OCI-LY1 (cell line): ENCODE results near the gene RPGRIP1.

Experiments
- H2AFZ ChIP-seq: fragments of 200-600 bp; sonication (generic), shearing (Covaris generic); 2 replicates; pipeline ENCODE4 v1.6.0; 2014; ENCODE audit warnings: antibody characterized with exemption, mild to moderate bottlenecking, low read length
- H3F3A ChIP-seq: fragments of 200-600 bp; sonication (generic), shearing (Covaris generic); 2 replicates; pipeline ENCODE4 v1.6.0; 2014; ENCODE audit warnings: mild to moderate bottlenecking, antibody characterized with exemption, low read length, moderate library complexity; ENCODE audit not compliant: insufficient read depth
- H3K27ac ChIP-seq: fragments of 200-600 bp; sonication (generic); 2 replicates; pipeline ENCODE4 v1.5.1; 2014; ENCODE audit warnings: low read length, mixed run types, mild to moderate bottlenecking, low read depth; ENCODE audit not compliant: poor library complexity, severe bottlenecking
- H3K27me3 ChIP-seq: fragments of 200-600 bp; sonication (generic); 2 replicates; pipeline ENCODE4 v1.6.0; 2014; ENCODE audit warnings: antibody characterized with exemption, mild to moderate bottlenecking, low read length, moderate library complexity; ENCODE audit not compliant: insufficient read depth
- H3K36me3 ChIP-seq: fragments of 200-600 bp; sonication (generic); 2 replicates; pipeline ENCODE4 v1.6.1; 2014; ENCODE audit warnings: mild to moderate bottlenecking, antibody characterized with exemption, low read length, moderate library complexity, mixed read lengths; ENCODE audit not compliant: insufficient read depth
- H3K4me1 ChIP-seq: fragments of 200-600 bp; sonication (generic); 2 replicates; pipeline ENCODE4 v1.5.1; 2014; ENCODE audit warnings: mild to moderate bottlenecking, low read length, moderate library complexity; ENCODE audit not compliant: insufficient read depth, severe bottlenecking
- H3K4me2 ChIP-seq: fragments of 200-600 bp; sonication (generic), shearing (Covaris generic); 2 replicates; pipeline ENCODE4 v1.6.1; 2014; ENCODE audit warnings: low read length
- H3K4me3 ChIP-seq: fragments of 200-600 bp; sonication (generic); 2 replicates; pipeline ENCODE4 v1.5.1; 2014; ENCODE audit warnings: low read length, low read depth, mild to moderate bottlenecking, mixed read lengths; ENCODE audit not compliant: poor library complexity, severe bottlenecking
- H3K79me2 ChIP-seq: fragments of 200-600 bp; shearing (Covaris generic); 2 replicates; pipeline ENCODE4 v1.6.1; 2016; ENCODE audit warnings: mixed run types, low read length, mixed read lengths; ENCODE audit not compliant: insufficient read depth
- H3K9ac ChIP-seq: fragments of 200-600 bp; sonication (generic), shearing (Covaris generic); 2 replicates; pipeline ENCODE4 v1.6.1; 2014; ENCODE audit warnings: mild to moderate bottlenecking, low read length, mixed read lengths
- H3K9me2 ChIP-seq: fragments of 200-600 bp; sonication (generic), shearing (Covaris generic); 2 replicates; pipeline ENCODE4 v1.6.1; 2014; ENCODE audit warnings: low read depth, mild to moderate bottlenecking, low read length, mixed read lengths
- H3K9me3 ChIP-seq: fragments of 200-600 bp; shearing (Covaris generic); 2 replicates; pipeline ENCODE4 v1.6.1; 2014; ENCODE audit warnings: low read length, mixed read lengths
- H4K20me1 ChIP-seq: fragments of 200-600 bp; sonication (generic), shearing (Covaris generic); 2 replicates; pipeline ENCODE4 v1.6.0; 2016; ENCODE audit warnings: mild to moderate bottlenecking, low read length; ENCODE audit not compliant: insufficient read depth
- CTCF ChIP-seq: fragments of 200-600 bp; sonication (generic), shearing (Covaris generic); IDR thresholded peaks from 2 replicates; pipeline ENCODE4 v1.5.1; 2017; ENCODE audit warnings: mild to moderate bottlenecking, antibody characterized with exemption, low read length, moderate library complexity, mixed read lengths
- EZH2 ChIP-seq: fragments of 200-600 bp; sonication (generic), shearing (Covaris generic); IDR thresholded peaks from 2 replicates; pipeline ENCODE4 v1.8.0; 2017; ENCODE audit warnings: borderline replicate concordance, mixed run types, mild to moderate bottlenecking, antibody characterized with exemption, low read length, moderate library complexity, mixed read lengths

RPGRIP1 gene

DNA sequence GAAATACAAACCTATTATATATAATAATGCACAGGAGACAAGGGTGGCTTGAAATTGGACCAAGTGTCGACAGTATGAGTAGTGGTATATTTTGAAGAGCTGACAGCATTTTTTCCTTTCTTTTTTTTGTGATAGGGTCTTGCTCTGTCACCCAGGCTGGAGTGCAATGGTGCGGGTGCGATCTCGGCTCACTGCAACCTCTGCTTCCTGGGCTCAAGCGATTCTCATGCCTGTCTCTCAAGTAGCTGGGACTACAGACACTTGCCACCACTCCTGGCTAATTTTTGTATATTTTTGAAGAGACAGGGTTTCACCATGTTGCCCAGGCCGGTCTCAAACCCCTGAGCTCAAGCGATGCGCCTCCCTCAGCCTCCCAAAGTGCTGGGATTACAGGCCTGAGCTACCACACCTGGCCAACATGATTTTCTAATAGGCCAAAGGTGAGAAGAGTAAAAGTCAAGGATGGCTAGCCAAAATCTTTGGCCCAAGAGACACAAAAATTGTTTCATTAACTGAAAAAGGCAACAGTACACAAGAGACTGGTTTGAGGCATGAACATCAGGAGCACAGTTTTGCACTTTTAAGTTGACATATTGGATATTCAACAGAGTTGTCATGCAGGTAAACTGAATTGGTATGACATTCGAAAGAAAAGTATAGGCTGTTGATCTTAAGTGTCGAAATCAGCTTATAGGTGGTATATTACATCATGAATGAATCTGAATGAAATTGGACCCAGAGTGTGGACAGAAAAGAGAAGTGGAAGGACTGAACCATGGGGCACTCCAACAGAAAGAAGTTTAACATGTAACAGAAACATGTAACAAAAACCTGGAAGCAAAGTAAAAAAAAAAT, 23.1 kb upstream of the RPGRIP1 start:
- H3F3A ChIP-seq, result peaks cover 3% of the 10 kb centered on the region; the same call in 1 of the 2 replicates
- H3K27ac ChIP-seq, result no peak overlapping the region
- H3K36me3 ChIP-seq, result peaks cover 94% of the 10 kb centered on the region

GRCh38 chr14:21257394-21257909, 22.4 kb upstream of the RPGRIP1 start:
- Histone ChIP-seq H3K79me2 (peaks cover 99% of the 10 kb centered on the region), H3K9me2 (no peaks in the 10 kb centered on the region), H3K9ac (no peak overlapping the region), H3K27ac (no peak overlapping the region), H3K4me2 (no peak overlapping the region), H3K36me3 (peaks cover 94% of the 10 kb centered on the region), H3K4me1 (no peaks in the 10 kb centered on the region), H3K27me3 (no peaks in the 10 kb centered on the region), H3K4me3 (no peak overlapping the region), H3F3A (peaks cover 3% of the 10 kb centered on the region; the same call in 1 of the 2 replicates), H4K20me1 (peaks cover 17% of the 10 kb centered on the region; the same call in 1 of the 2 replicates), H2AFZ (no peak overlapping the region), H3K9me3 (no peaks in the 10 kb centered on the region)
- TF ChIP-seq CTCF (no peak), EZH2 (no peak)

More for the DNA sequence above, 23.1 kb upstream of the RPGRIP1 start:
- H2AFZ ChIP-seq, result no peak overlapping the region
- H3K9me3 ChIP-seq, result no peaks in the 10 kb centered on the region
- no peak for TF ChIP-seq EZH2
- TF ChIP-seq CTCF, result no peak
- H3K27me3 ChIP-seq, result no peaks in the 10 kb centered on the region
- H3K4me3 ChIP-seq, result no peak overlapping the region
- no peak overlapping the region for H3K9ac ChIP-seq
- H4K20me1 ChIP-seq, result peaks cover 19% of the 10 kb centered on the region
- H3K4me2 ChIP-seq, result no peak overlapping the region
- no peaks in the 10 kb centered on the region for H3K9me2 ChIP-seq
- no peaks in the 10 kb centered on the region for H3K4me1 ChIP-seq
- peaks cover 99% of the 10 kb centered on the region for H3K79me2 ChIP-seq

DNA sequence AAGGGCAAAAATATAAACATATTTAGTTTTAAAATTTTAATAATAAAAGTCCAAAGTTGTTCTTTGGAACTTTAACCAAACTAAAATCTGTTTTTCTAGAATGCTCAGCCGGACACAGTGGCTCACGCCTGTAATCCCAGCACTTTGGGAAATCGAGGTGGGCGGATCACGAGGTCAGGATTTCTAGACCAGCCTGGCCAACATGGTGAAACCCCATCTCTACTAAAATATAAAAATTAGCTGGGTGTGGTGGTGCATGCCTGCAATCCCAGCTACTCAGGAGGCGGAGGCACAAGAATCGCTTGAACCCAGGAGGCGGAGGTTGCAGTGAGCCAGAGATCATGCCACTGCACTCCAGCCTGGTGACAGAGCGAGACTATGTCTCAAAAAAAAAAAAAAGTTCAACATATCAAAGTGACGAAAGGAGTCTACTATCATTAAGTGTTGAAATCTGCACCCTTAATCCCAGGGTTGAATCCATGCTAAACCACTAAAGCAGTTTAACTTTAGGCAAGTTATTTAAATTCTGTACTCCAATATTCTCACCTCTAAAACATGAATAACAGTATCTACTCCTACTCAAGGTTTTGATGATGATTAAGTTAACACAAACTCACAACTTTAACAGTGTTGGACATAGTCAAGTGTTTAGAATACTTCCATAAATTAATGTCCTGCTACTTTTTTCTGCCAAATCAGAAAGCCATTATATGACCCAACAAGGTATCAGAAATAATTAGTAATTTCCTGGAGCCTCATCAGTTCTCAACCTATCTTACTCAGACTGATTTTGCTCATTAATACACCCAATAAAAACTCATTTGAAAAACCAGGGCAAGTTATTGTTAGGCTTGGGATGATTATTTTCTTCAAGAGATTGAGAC, 21.6 kb upstream of the RPGRIP1 start:
- Histone ChIP-seq H3K36me3 (peaks cover 94% of the 10 kb centered on the region), H3K4me3 (no peak overlapping the region), H3K4me2 (no peak overlapping the region), H3K9me2 (no peaks in the 10 kb centered on the region), H3K79me2 (peaks cover 99% of the 10 kb centered on the region), H3K9ac (no peak overlapping the region), H3K4me1 (peaks cover under 1% of the 10 kb centered on the region), H4K20me1 (peaks cover 17% of the 10 kb centered on the region; the same call in 1 of the 2 replicates), H3K9me3 (no peaks in the 10 kb centered on the region), H3F3A (peaks cover 3% of the 10 kb centered on the region; the same call in 1 of the 2 replicates), H3K27me3 (no peaks in the 10 kb centered on the region), H3K27ac (no peak overlapping the region), H2AFZ (no peak overlapping the region)
- TF ChIP-seq EZH2 (no peak), CTCF (no peak)
